Retinal pigment epithelial cell (primary cell): ENCODE measurements around the gene RIMBP2.
"Not testable (repeated sequence)": the region's sequence is repeated elsewhere in the genome, so short reads cannot be mapped to it uniquely, and the experiment has no call there.

Source experiments
- DNase-seq: peaks from one replicate; pipeline ENCODE4 v3.0.0-alpha.2; 2010; ENCODE audit warnings: low read depth
- H3K4me3 ChIP-seq: 2 replicates; pipeline ENCODE4 v1.5.1; 2011; ENCODE audit warnings: mild to moderate bottlenecking, low read length, control low read depth, moderate library complexity
- TF ChIP-seq, protein P1 (sequence below): conservative IDR thresholded peaks from 2 replicates; pipeline ENCODE4 v1.5.1; 2011; ENCODE audit warnings: low read depth, low read length, control low read depth, inconsistent platforms

RIMBP2 gene

DNA sequence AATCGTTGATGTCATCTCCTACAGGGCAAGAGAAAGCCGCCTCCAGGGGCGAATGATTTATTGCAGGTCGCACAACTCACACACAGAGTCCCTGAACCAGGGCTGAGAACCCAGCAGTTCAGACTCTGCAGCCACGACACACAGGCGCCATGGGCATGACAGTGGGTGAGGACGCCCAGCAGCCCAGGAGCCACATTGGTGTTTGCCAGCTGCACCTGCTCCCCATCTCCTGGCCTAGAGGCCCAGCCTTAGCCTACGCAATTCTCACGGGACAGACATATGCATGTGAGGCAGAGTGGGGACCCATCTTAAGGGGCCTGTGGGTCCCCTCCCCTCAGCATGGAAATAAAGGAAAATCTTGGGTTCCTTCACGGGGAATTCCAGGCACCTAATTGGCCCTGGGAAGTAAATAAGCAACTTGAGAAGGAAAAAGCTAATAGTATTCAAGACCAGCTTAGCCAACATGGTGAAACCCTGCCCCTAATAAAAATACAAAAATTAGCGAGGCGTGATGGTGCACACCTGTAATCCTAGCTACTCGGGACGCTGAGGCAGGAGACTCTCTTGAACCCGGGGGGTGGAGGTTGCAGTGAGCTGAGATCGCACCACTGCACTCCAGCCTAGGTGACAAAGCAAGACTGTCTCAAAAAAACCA, 69.3 kb downstream of the RIMBP2 start:
- DNase-seq = no peak
- TF ChIP-seq, protein P1, sequence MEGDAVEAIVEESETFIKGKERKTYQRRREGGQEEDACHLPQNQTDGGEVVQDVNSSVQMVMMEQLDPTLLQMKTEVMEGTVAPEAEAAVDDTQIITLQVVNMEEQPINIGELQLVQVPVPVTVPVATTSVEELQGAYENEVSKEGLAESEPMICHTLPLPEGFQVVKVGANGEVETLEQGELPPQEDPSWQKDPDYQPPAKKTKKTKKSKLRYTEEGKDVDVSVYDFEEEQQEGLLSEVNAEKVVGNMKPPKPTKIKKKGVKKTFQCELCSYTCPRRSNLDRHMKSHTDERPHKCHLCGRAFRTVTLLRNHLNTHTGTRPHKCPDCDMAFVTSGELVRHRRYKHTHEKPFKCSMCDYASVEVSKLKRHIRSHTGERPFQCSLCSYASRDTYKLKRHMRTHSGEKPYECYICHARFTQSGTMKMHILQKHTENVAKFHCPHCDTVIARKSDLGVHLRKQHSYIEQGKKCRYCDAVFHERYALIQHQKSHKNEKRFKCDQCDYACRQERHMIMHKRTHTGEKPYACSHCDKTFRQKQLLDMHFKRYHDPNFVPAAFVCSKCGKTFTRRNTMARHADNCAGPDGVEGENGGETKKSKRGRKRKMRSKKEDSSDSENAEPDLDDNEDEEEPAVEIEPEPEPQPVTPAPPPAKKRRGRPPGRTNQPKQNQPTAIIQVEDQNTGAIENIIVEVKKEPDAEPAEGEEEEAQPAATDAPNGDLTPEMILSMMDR = no peak
- H3K4me3 ChIP-seq = no peak overlapping the region

DNA sequence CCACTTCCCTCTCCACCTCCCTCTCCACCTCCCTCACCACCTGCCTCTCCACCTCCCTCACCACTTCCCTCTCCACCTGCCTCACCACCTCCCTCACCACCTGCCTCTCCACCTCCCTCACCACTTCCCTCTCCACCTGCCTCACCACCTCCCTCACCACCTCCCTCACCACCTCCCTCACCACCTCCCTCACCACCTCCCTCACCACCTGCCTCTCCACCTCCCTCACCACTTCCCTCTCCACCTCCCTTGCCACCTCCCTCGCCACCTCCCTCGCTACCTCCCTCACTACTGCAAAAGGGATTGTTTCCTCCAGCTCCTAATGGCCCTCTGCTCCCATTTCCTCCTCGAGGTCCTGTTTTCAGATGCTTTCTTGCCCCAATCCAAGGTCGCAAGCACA, 69.9 kb downstream of the RIMBP2 start:
- not testable (repeated sequence) for DNase-seq, H3K4me3 ChIP-seq

DNA sequence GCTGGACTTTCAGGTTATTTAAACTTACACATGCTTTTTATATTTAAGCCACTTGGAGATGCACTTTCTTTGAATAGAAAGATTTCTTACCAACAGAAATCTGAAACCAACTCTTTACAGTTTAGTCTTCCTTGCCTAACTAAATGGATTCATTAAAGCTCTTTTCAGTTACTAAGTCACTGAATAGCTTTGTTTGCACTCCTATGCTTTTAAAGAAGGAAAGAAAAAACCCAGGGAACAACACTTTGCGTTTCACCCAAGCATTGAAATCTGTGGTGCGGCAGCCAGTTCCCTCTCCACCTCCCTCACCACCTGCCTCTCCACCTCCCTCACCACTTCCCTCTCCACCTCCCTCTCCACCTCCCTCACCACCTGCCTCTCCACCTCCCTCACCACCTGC, 70.3 kb downstream of the RIMBP2 start:
- TF ChIP-seq, protein P1 = no peak
- no peak for DNase-seq
- H3K4me3 ChIP-seq = no peak overlapping the region

DNA sequence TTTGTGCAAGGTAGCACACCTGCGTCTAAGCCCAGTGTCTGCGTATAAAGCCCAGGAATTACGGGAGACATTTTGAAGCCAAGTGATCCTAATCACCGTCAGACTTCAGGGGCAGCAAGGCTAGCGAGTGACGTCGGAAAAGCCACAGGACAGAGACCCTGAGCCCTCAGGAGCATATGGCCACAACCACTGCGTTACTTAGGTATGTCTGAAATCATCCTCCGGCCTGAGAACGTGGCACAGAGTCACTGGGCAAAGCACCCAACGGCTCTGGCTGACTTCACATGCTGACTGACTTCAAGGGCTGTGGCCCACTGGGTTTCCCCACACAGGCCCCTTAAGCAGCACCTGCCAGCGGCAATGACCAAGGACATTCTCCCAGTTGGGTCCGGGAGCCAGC, 71.5 kb downstream of the RIMBP2 start:
- TF ChIP-seq, protein P1 = no peak
- DNase-seq = no peak
- no peak overlapping the region for H3K4me3 ChIP-seq

DNA sequence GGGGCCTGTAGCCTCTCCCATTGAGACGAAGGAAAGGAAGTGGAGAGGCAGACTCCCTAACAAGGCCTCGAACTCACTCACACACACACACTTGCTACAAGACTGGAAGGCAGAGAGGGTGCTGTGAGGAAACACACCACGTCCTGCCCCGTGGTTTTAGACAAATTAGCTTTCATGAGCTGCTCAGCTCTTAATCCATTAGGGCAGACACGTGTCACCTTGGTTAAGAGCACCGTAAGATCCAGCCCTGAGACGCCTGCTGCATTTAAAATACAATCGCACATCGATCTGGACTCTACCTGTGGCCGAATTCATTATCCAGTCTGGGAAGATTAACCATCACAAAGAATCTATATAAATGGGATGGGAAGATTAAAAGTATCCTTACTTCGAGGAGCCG, 72.0 kb downstream of the RIMBP2 start:
- TF ChIP-seq, protein P1 = no peak
- no peak for DNase-seq
- H3K4me3 ChIP-seq = no peak overlapping the region

DNA sequence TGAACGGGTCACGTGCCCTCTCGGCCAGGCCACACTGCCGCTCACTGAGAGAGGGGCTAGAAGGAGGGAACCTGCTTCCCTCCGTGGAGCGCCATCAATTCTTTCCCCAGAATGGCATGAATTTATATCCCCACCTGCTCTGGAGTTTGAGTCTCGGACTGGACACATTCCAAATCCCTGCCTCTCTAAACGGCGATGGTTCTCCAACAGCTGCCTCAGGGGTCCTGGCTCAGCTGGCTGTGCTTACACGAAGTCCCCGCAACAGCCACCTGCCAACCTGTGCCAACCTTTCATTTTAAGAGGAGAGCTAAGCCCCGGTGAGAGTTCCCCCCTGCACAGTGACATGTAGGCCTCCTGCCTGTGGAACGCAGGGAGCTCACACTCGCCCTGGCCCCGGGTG, 73.2 kb downstream of the RIMBP2 start:
- no peak for DNase-seq
- H3K4me3 ChIP-seq = no peak overlapping the region
- TF ChIP-seq, protein P1 = no peak

DNA sequence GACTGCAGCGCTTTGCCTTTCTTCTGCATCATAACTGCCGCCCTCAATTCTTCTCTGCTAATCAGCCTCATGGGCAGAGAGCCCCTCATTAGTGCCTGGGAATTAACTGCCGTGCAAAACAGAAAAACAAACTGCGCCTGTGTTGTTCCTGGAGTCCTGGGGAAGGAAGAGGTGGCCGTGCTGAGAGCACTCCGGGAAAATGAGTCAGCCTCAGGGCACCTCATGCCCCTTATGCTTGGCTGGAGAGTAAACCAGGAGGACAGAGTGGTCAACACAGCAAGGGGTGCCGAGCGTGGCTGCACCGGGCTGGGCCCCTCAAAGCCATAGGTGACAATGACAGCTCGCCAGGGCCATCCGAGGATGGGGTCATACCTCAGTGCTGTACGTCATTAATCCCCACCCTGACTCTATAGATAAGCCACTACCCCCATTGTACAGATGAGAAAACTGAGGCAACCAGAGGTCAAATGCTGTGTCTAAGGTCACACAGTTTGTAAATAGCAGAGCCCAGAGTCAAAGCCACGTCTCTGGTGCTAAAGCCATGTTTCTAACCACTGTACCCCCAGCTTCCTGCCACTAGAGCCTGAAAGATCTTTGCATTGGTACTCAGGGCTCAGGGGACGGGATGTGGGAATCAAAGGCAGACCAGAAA, 74.4 kb downstream of the RIMBP2 start:
- TF ChIP-seq, protein P1 = no peak
- no peak overlapping the region for H3K4me3 ChIP-seq
- no peak for DNase-seq

DNA sequence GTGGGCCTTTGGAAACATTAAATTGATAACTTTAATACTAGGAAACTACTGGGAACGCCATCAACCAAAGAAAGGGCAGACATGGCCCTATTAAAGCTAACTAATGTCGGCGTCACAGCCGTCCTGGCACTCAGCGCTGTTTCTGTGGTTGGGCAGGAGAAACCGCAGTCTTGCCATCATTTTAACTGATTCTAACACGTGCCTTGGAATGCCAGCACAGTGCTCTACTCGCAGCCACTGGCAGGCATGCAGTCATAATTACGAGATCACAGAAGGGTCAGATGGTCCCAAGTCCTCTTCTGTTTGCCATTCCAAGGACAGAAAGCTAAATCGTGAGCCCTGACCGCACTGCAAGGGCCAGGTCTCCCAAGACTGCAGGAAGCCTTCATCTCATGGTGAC, 75.2 kb downstream of the RIMBP2 start:
- DNase-seq = no peak
- no peak overlapping the region for H3K4me3 ChIP-seq
- TF ChIP-seq, protein P1 = no peak
